ENCODE data around the gene DDX24.

Gene DDX24

GRCh38 chr14:94089479-94089878 lies 8.5 kb upstream of the DDX24 start:
- TF ChIP-seq ZBTB7A (IDR thresholded peaks at IDR 0.05; ENCODE audit: low read depth) (no peak), MAX (IDR thresholded peaks at IDR 0.05) (no peak), EGR1 (IDR thresholded peaks at IDR 0.05) (no peak), RAD21 (IDR thresholded peaks at IDR 0.05; ENCODE audit: low read depth) (no peak), REST (IDR thresholded peaks at IDR 0.05; ENCODE audit: low read depth) (no peak), CEBPB (IDR thresholded peaks at IDR 0.05) (no peak), TAF1 (IDR thresholded peaks at IDR 0.05; ENCODE audit: low read depth) (no peak), TCF12 (IDR thresholded peaks at IDR 0.05; ENCODE audit: low read depth) (no peak), NFIC (IDR thresholded peaks at IDR 0.05) (no peak), FOXM1 (IDR thresholded peaks at IDR 0.05; ENCODE audit: borderline replicate concordance, low read depth) (no peak), YY1 (IDR thresholded peaks at IDR 0.05; ENCODE audit: low read depth) (no peak), EP300 (IDR thresholded peaks at IDR 0.05; ENCODE audit: borderline replicate concordance) (no peak), CREB1 (IDR thresholded peaks at IDR 0.05; ENCODE audit: low read depth) (no peak), TEAD4 (IDR thresholded peaks at IDR 0.05) (no peak)
- TF ChIP-seq, protein P1, sequence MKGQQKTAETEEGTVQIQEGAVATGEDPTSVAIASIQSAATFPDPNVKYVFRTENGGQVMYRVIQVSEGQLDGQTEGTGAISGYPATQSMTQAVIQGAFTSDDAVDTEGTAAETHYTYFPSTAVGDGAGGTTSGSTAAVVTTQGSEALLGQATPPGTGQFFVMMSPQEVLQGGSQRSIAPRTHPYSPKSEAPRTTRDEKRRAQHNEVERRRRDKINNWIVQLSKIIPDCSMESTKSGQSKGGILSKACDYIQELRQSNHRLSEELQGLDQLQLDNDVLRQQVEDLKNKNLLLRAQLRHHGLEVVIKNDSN (IDR thresholded peaks at IDR 0.05) = no peak

GRCh38 chr14:94088516-94088915 lies 7.5 kb upstream of the DDX24 start:
- TF ChIP-seq TEAD4 (IDR thresholded peaks at IDR 0.05) = no peak
- no peak for TF ChIP-seq EP300 (IDR thresholded peaks at IDR 0.05; ENCODE audit: borderline replicate concordance)
- TF ChIP-seq YY1 (IDR thresholded peaks at IDR 0.05; ENCODE audit: low read depth) = no peak
- no peak for TF ChIP-seq CREB1 (IDR thresholded peaks at IDR 0.05; ENCODE audit: low read depth)
- no peak for TF ChIP-seq TCF12 (IDR thresholded peaks at IDR 0.05; ENCODE audit: low read depth)
- no peak for TF ChIP-seq FOXM1 (IDR thresholded peaks at IDR 0.05; ENCODE audit: borderline replicate concordance, low read depth)
- TF ChIP-seq RAD21 (IDR thresholded peaks at IDR 0.05; ENCODE audit: low read depth) = no peak
- TF ChIP-seq REST (IDR thresholded peaks at IDR 0.05; ENCODE audit: low read depth) = no peak
- no peak for TF ChIP-seq EGR1 (IDR thresholded peaks at IDR 0.05)
- no peak for TF ChIP-seq ZBTB7A (IDR thresholded peaks at IDR 0.05; ENCODE audit: low read depth)
- TF ChIP-seq NFIC (IDR thresholded peaks at IDR 0.05) = no peak
- no peak for TF ChIP-seq CEBPB (IDR thresholded peaks at IDR 0.05)
- TF ChIP-seq, protein P1 (IDR thresholded peaks at IDR 0.05) = no peak
- no peak for TF ChIP-seq TAF1 (IDR thresholded peaks at IDR 0.05; ENCODE audit: low read depth)
- TF ChIP-seq MAX (IDR thresholded peaks at IDR 0.05) = no peak

DNA sequence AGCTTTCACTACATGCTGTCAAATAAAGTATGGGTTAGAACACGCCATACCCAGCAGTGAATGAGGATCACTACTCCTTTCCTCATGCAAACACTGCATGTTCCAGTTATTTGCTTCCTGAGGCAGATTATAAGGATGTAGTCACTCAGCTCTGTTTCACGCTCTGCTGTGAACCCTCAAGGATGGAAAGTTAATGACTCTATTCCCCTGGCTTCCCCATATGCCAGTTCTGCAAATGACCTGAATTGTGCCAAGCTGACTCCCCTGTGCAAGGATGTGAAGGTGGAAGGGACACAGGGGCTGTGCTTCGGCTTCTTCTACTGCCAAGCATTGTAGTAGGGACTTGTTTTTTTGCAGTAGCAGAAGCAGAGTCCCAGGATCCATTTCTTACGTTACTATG lies 6.9 kb upstream of the DDX24 start:
- TF ChIP-seq TEAD4 (IDR thresholded peaks at IDR 0.05) = no peak

DNA sequence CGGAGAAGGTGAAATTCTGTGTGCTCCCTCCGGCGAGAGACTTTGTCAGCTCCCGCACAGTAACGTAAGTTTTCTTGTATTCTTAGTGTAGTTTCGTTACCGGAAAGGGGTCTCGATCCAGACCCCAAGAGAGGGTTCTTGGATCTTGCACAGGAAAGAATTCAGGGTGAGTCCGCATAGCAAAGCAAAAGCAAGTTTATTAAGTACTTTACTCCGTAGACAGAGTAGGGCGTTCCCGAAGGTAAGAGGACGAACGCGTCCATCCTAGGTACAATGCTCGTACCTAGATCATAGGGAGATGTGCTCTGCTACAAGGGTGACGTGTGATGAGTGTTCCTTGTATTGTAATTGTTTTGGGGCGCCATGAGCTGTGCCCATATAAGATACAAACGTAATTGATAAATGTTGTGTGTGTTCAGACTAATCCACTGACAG lies 401 bp upstream of the DDX24 start:
- TF ChIP-seq EP300 (IDR thresholded peaks at IDR 0.05; ENCODE audit: borderline replicate concordance) (no peak), MAX (IDR thresholded peaks at IDR 0.05) (no peak), CREB1 (IDR thresholded peaks at IDR 0.05; ENCODE audit: low read depth) (no peak), YY1 (IDR thresholded peaks at IDR 0.05; ENCODE audit: low read depth) (no peak), TCF12 (IDR thresholded peaks at IDR 0.05; ENCODE audit: low read depth) (no peak)
- TF ChIP-seq, protein P1 (IDR thresholded peaks at IDR 0.05) = no peak

- TF ChIP-seq RAD21 (IDR thresholded peaks at IDR 0.05; ENCODE audit: low read depth) = no peak
- TF ChIP-seq MAX (IDR thresholded peaks at IDR 0.05) = no peak
- TF ChIP-seq, protein P1 (IDR thresholded peaks at IDR 0.05) = no peak
- TF ChIP-seq ZBTB7A (IDR thresholded peaks at IDR 0.05; ENCODE audit: low read depth) = no peak
- TF ChIP-seq TAF1 (IDR thresholded peaks at IDR 0.05; ENCODE audit: low read depth) = no peak
Observed at GRCh38 chr14:94079891-94080620, 946 bp downstream of the DDX24 start.

Data from Ishikawa (cell line).